OCI-LY7 (cell line): ENCODE measurements around the gene CDT1. TPM values are rescaled to one million over a fixed set of nuclear protein-coding genes. Genes with fewer than 3 reads are reported as not detected.

Source experiments
- BruUV-seq: library from RNA; stranded (reverse); fragments of 400-500 nt; replicated peaks from 2 replicates; lab custom pipeline; 2021; lab: Mats Ljungman, UMichigan
- CTCF ChIA-PET: fragments of 300-600 bp; sonication (Branson Sonifier 250); formaldehyde crosslinking; loops from one replicate; lab custom pipeline; 2022; ENCODE audit warnings: antibody characterized with exemption; ENCODE audit not compliant: unreplicated experiment; lab: Charles Lee
- POLR2A ChIA-PET: fragments of 300-600 bp; sonication (Branson Sonifier 250); formaldehyde crosslinking; loops from one replicate; lab custom pipeline; 2022; ENCODE audit warnings: antibody characterized with exemption; lab: Charles Lee
- DNase-seq: peaks from one replicate; pipeline ENCODE4 v3.0.0-alpha.2; 2015; ENCODE audit warnings: low spot score
- H2AFZ ChIP-seq: fragments of 200-600 bp; sonication (generic), shearing (Covaris generic); 2 replicates; pipeline ENCODE4 v1.6.1; 2014; ENCODE audit warnings: mild to moderate bottlenecking, antibody characterized with exemption, low read length, moderate library complexity
- H3K27ac ChIP-seq: fragments of 200-600 bp; sonication (generic); 2 replicates; pipeline ENCODE4 v1.5.1; 2014; ENCODE audit warnings: mixed run types, low read depth, mild to moderate bottlenecking, moderate library complexity, low read length, inconsistent platforms; ENCODE audit not compliant: poor library complexity, severe bottlenecking
- H3K36me3 ChIP-seq: fragments of 200-600 bp; sonication (generic); 2 replicates; pipeline ENCODE4 v1.6.1; 2014; ENCODE audit warnings: mild to moderate bottlenecking, antibody characterized with exemption, low read length, moderate library complexity, mixed read lengths; ENCODE audit not compliant: insufficient read depth
- H3K4me1 ChIP-seq: fragments of 200-600 bp; sonication (generic); 2 replicates; pipeline ENCODE4 v1.5.1; 2014; ENCODE audit warnings: mild to moderate bottlenecking, low read length; ENCODE audit not compliant: insufficient read depth, poor library complexity, severe bottlenecking
- H3K4me2 ChIP-seq: fragments of 200-600 bp; sonication (generic); 2 replicates; pipeline ENCODE4 v1.6.1; 2014; ENCODE audit warnings: mild to moderate bottlenecking, low read length
- H3K4me3 ChIP-seq: fragments of 200-600 bp; sonication (generic); 2 replicates; pipeline ENCODE4 v1.5.1; 2014; ENCODE audit warnings: mild to moderate bottlenecking, low read depth, low read length; ENCODE audit not compliant: poor library complexity, severe bottlenecking
- H3K79me2 ChIP-seq: fragments of 200-600 bp; sonication (generic); 2 replicates; pipeline ENCODE4 v1.6.1; 2016; ENCODE audit warnings: low read depth, mild to moderate bottlenecking, low read length, moderate library complexity, mixed read lengths; ENCODE audit not compliant: insufficient read depth
- H3K9me2 ChIP-seq: fragments of 200-600 bp; sonication (generic); 2 replicates; pipeline ENCODE4 v1.6.1; 2016; ENCODE audit warnings: mild to moderate bottlenecking, low read length, mixed read lengths; ENCODE audit not compliant: insufficient read depth
- H3K9me3 ChIP-seq: fragments of 200-600 bp; sonication (generic); 2 replicates; pipeline ENCODE4 v1.6.1; 2014; ENCODE audit warnings: mild to moderate bottlenecking, mixed run types, low read length, mixed read lengths
- H4K20me1 ChIP-seq: fragments of 200-600 bp; sonication (generic); 2 replicates; pipeline ENCODE4 v1.6.1; 2014; ENCODE audit warnings: mild to moderate bottlenecking, antibody characterized with exemption, low read length, moderate library complexity, mixed read lengths; ENCODE audit not compliant: insufficient read depth
- CTCF ChIP-seq: fragments of 200-600 bp; sonication (generic); conservative IDR thresholded peaks from 2 replicates; pipeline ENCODE4 v1.5.1; 2014; ENCODE audit warnings: mild to moderate bottlenecking, antibody characterized with exemption, low read length, moderate library complexity, mixed read lengths
- EZH2phosphoT487 ChIP-seq: fragments of 200-600 bp; sonication (generic); IDR thresholded peaks from 2 replicates; pipeline ENCODE4 v1.6.1; 2018; ENCODE audit warnings: low read depth, borderline replicate concordance, mild to moderate bottlenecking, mixed run types, antibody characterized with exemption, low read length, moderate library complexity, mixed read lengths
- intact Hi-C: fragments of 100-400 bp; cut with micrococcal nuclease; formaldehyde crosslinking; loops from one replicate; pipeline ENCODE4 v1.10.0; 2022; ENCODE audit not compliant: unreplicated experiment
- total RNA-seq, 2 experiments: library from RNA; depleted of rRNA in 1 of 2; stranded (reverse); fragments of >200 nt in 1 of 2; shearing (Covaris generic) in 1 of 2; gene quantifications; 2 replicates each; pipeline ENCODE4 v1.2.3, GENCODE V29; 2014 to 2022

Gene CDT1
- total RNA-seq, 2 experiments from 2014 or later, result 82.7 to 108 TPM

- Histone ChIP-seq H3K4me2 (no peak overlapping the region), H2AFZ (no peak overlapping the region), H3K9me3 (no peaks in the 10 kb centered on the region), H3K27ac (no peak overlapping the region), H3K4me1 (no peaks in the 10 kb centered on the region), H3K4me3 (no peak overlapping the region), H3K79me2 (no peaks in the 10 kb centered on the region), H3K36me3 (no peaks in the 10 kb centered on the region), H3K9me2 (no peaks in the 10 kb centered on the region), H4K20me1 (no peaks in the 10 kb centered on the region)
- ChIA-PET CTCF (no interaction called here), POLR2A (no interaction called here)
- no TSS peak for BruUV-seq
- TF ChIP-seq CTCF, result no peak
- TF ChIP-seq EZH2phosphoT487, result no peak
- no peak for DNase-seq
- intact Hi-C loops, result no loop called here
Observed at GRCh38 chr16:88841521-88842307, 38.1 kb downstream of the CDT1 start.

GRCh38 chr16:88842308-88842756 is 38.7 kb downstream of the CDT1 start:
- H3K9me2 ChIP-seq, result no peaks in the 10 kb centered on the region
- POLR2A ChIA-PET, result no interaction called here
- H2AFZ ChIP-seq, result no peak overlapping the region
- H3K79me2 ChIP-seq, result no peaks in the 10 kb centered on the region
- H3K4me2 ChIP-seq, result no peak overlapping the region
- no peaks in the 10 kb centered on the region for H3K9me3 ChIP-seq
- BruUV-seq, result no TSS peak
- CTCF ChIA-PET, result no interaction called here
- no peak overlapping the region for H3K4me3 ChIP-seq
- DNase-seq, result no peak
- H3K27ac ChIP-seq, result no peak overlapping the region
- H3K36me3 ChIP-seq, result no peaks in the 10 kb centered on the region
- no peak for TF ChIP-seq EZH2phosphoT487
- TF ChIP-seq CTCF, result no peak
- no peaks in the 10 kb centered on the region for H3K4me1 ChIP-seq
- H4K20me1 ChIP-seq, result no peaks in the 10 kb centered on the region
- intact Hi-C loops, result no loop called here

- Histone ChIP-seq H2AFZ (no peak overlapping the region), H3K79me2 (no peaks in the 10 kb centered on the region), H3K9me3 (no peaks in the 10 kb centered on the region), H3K4me3 (no peak overlapping the region), H3K27ac (no peak overlapping the region), H3K4me2 (no peak overlapping the region), H4K20me1 (no peaks in the 10 kb centered on the region), H3K36me3 (no peaks in the 10 kb centered on the region), H3K4me1 (no peaks in the 10 kb centered on the region), H3K9me2 (no peaks in the 10 kb centered on the region)
- BruUV-seq, result no TSS peak
- intact Hi-C loops, result no loop called here
- no peak for TF ChIP-seq CTCF
- ChIA-PET CTCF (no interaction called here), POLR2A (no interaction called here)
- DNase-seq, result no peak
Observed at GRCh38 chr16:88842806-88843205, 39.2 kb downstream of the CDT1 start.
